Type B pancreatic cell (in vitro differentiated cells): ENCODE data around the gene SLC26A1. TPM values are rescaled to one million over a fixed set of nuclear protein-coding genes. Genes with fewer than 3 reads are reported as not detected.

ENCODE experiments used
- DNase-seq: peaks from one replicate; pipeline ENCODE4 v3.0.0; 2021; ENCODE audit warnings: mixed read lengths; ENCODE audit not compliant: unreplicated experiment; ENCODE audit errors: extremely low spot score
- H3K27ac Mint-ChIP-seq: 2 replicates; pipeline ENCODE4 v1.8.0; 2021; ENCODE audit warnings: mild to moderate bottlenecking, mixed read lengths
- H3K27me3 Mint-ChIP-seq: 2 replicates; pipeline ENCODE4 v1.8.0; 2021; ENCODE audit warnings: mixed read lengths
- H3K36me3 Mint-ChIP-seq: 2 replicates; pipeline ENCODE4 v1.8.0; 2021; ENCODE audit warnings: mixed read lengths
- H3K4me1 Mint-ChIP-seq: one replicate; pipeline ENCODE4 v1.8.0; 2021; ENCODE audit warnings: mixed read lengths; ENCODE audit not compliant: unreplicated experiment
- H3K4me3 Mint-ChIP-seq: 2 replicates; pipeline ENCODE4 v1.8.0; 2021; ENCODE audit warnings: mild to moderate bottlenecking, mixed read lengths
- H3K9me3 Mint-ChIP-seq: 2 replicates; pipeline ENCODE4 v1.8.0; 2021; ENCODE audit warnings: mixed read lengths
- CTCF ChIP-seq: fragments of 200-600 bp; sonication (generic); conservative IDR thresholded peaks from 2 replicates; pipeline ENCODE4 v1.5.0; 2021; ENCODE audit warnings: antibody characterized with exemption, mild to moderate bottlenecking
- total RNA-seq: library from RNA; stranded (reverse); gene quantifications from 2 replicates; pipeline ENCODE4 v1.2.1, GENCODE V29; 2021; ENCODE audit warnings: low replicate concordance

The SLC26A1 gene
- total RNA-seq, 1 donor from 2014 or later, result 2.8 TPM

GRCh38 chr4:972651-973424 is 20.4 kb downstream of the SLC26A1 start:
- no peak for TF ChIP-seq CTCF
- Mint-ChIP-seq H3K27ac (no peak overlapping the region), H3K36me3 (no peaks in the 10 kb centered on the region), H3K27me3 (no peaks in the 10 kb centered on the region), H3K9me3 (no peaks in the 10 kb centered on the region), H3K4me3 (peak overlapping the region; percentile 47), H3K4me1 (no peaks in the 10 kb centered on the region)
- DNase-seq, result no peak

- Mint-ChIP-seq H3K36me3 (no peaks in the 10 kb centered on the region), H3K4me3 (peak overlapping the region; percentile 45), H3K27me3 (no peaks in the 10 kb centered on the region), H3K9me3 (no peaks in the 10 kb centered on the region), H3K27ac (no peak overlapping the region), H3K4me1 (no peaks in the 10 kb centered on the region)
- no peak for TF ChIP-seq CTCF
- DNase-seq, result no peak
Observed at GRCh38 chr4:971666-972500, 21.3 kb downstream of the SLC26A1 start.

- TF ChIP-seq CTCF, result no peak
- no peak for DNase-seq
- Mint-ChIP-seq H3K27ac (no peak overlapping the region), H3K27me3 (no peaks in the 10 kb centered on the region), H3K36me3 (no peaks in the 10 kb centered on the region), H3K9me3 (no peaks in the 10 kb centered on the region), H3K4me1 (no peaks in the 10 kb centered on the region), H3K4me3 (peak overlapping the region; percentile 45)
Observed at GRCh38 chr4:970854-971520, 22.2 kb downstream of the SLC26A1 start.

- no peak for DNase-seq
- Mint-ChIP-seq H3K27ac (no peak overlapping the region), H3K9me3 (no peaks in the 10 kb centered on the region), H3K27me3 (no peaks in the 10 kb centered on the region), H3K36me3 (no peaks in the 10 kb centered on the region), H3K4me1 (no peaks in the 10 kb centered on the region), H3K4me3 (peak overlapping the region; percentile 62)
- TF ChIP-seq CTCF, result no peak
Observed at GRCh38 chr4:970046-970745, 23.0 kb downstream of the SLC26A1 start.
